AG08395 (cell line): ENCODE data around the gene TACC2.

Source experiments
- DNase-seq: peaks from one replicate; pipeline ENCODE4 v3.0.0; 2012; ENCODE audit warnings: mixed read lengths, low spot score

The TACC2 gene

GRCh38 chr10:122294511-122295450, 305.8 kb downstream of the TACC2 start:
- DNase-seq, result no peak

GRCh38 chr10:122295451-122295809, 306.5 kb downstream of the TACC2 start:
- DNase-seq, result no peak

GRCh38 chr10:122296363-122297120, 307.6 kb downstream of the TACC2 start:
- no peak for DNase-seq

GRCh38 chr10:122297583-122297982, 308.6 kb downstream of the TACC2 start:
- no peak for DNase-seq

- no peak for DNase-seq
Measured at GRCh38 chr10:122298206-122298597, 309.2 kb downstream of the TACC2 start.

- DNase-seq, result peak; percentile 85
Measured at GRCh38 chr10:122298598-122299301, 309.8 kb downstream of the TACC2 start.

GRCh38 chr10:122299423-122300075, 310.6 kb downstream of the TACC2 start:
- DNase-seq, result no peak

- DNase-seq, result peak; percentile 71
Measured at GRCh38 chr10:122301055-122301810, 312.3 kb downstream of the TACC2 start.

- no peak for DNase-seq
Measured at GRCh38 chr10:122301811-122302115, 312.8 kb downstream of the TACC2 start.

GRCh38 chr10:122302315-122302714, 313.4 kb downstream of the TACC2 start:
- DNase-seq, result no peak

GRCh38 chr10:122303271-122304053, 314.5 kb downstream of the TACC2 start:
- DNase-seq, result no peak
